Activated CD4-positive, CD25-positive, alpha-beta regulatory T cell treated with anti-CD3 and anti-CD28 coated beads, Interleukin-2, amount 50 U/mL, for 72 hours (primary cell): ENCODE data around the gene RNF10.
"Not testable (repeated sequence)": the region's sequence is repeated elsewhere in the genome, so short reads cannot be mapped to it uniquely, and the experiment has no call there.

Experiments
- DNase-seq: peaks from one replicate; pipeline ENCODE4 v3.0.0; 2021

Gene RNF10

GRCh38 chr12:120529641-120530417 is 4.3 kb upstream of the RNF10 start:
- no peak for DNase-seq

- DNase-seq = not testable (repeated sequence)
These were observed 3.8 kb upstream of the RNF10 start for GRCh38 chr12:120530418-120530761.

GRCh38 chr12:120532701-120533238 is 1.4 kb upstream of the RNF10 start:
- DNase-seq = no peak

DNA sequence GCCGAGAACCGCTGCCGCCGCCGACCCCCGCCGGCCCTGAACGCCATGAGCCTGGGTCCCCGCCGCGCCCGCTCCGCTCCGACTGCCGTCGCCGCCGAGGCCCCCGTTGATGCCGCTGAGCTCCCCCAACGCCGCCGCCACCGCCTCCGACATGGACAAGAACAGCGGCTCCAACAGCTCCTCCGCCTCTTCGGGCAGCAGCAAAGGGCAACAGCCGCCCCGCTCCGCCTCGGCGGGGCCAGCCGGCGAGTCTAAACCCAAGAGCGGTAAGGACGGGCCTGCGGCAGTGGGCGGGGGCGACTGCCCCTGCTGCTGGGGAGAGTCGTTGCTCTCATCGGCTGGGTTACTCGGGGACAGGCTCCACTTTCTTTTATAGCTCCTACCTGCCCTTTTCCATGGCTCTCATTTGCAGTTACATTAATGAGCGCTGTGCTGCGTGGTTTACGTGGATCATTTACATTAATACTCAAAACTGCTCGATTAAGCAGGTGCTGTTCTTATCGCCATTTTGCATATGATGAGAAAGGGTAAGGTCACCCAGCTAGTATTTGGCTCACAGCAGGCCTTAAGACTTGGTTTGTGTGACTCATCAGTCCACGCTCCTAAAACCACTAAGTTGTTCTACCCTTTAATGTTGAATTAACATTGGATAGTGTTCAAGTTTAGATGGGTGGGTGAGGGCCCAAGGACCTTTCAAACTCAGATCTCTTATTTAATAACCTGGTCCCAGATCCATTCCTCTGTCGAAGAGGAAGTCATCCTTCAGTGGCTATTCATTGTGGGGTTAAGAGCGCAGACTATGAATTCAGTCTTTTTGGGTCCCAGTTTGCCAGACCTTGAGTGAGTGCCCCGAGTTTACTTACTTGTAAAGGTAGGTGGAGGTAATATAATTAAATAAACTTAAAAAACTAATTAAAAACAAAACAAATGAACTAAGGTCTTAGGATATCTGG is 823 bp downstream of the RNF10 start:
- peak; percentile 68 for DNase-seq

- no peak for DNase-seq
These were observed 2.1 kb downstream of the RNF10 start for GRCh38 chr12:120536064-120536791.

GRCh38 chr12:120537856-120538220 is 3.7 kb downstream of the RNF10 start:
- no peak for DNase-seq

DNA sequence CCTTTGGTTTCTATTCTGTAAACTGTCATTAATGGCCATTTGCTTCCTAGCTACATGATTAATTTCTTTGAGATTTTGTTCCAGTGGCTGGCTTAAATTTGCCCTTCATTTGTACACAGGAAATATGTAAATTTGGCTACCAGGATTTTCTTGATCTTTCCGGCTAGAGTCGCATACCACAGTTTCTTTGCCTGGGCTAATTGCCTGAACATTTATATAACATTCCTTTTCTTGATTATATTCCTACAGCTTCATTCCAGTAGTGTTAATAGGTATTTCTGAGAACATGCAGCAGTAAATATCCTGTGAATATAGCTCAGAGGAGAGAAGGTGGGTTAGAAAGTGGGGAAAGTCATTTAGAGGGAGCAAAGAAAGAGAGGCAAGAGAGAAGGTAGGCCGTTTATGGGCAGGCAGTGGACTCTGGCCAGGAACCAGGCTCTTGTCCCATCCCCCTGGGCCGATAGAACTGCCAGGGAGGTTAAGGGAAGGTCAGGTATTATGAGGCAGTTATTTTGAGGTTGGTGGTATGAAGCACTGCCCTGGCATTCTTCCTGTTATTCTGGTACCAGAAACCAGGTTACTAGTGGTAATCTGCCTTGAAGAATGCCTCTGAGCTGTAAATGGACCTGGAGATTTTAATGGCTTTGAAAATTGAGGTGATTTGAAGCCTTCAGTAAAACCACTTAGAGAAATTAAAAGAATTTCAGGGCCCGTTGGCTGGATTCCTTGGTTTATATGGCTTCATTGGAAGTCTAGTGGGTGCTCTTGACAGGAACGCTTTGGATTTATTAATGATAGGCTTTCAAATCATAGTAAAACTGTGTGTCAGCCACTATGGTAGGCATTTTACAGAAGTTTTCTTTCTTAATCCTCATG is 4.4 kb downstream of the RNF10 start:
- DNase-seq = no peak

- no peak for DNase-seq
These were observed 5.1 kb downstream of the RNF10 start for GRCh38 chr12:120539303-120539702.

DNA sequence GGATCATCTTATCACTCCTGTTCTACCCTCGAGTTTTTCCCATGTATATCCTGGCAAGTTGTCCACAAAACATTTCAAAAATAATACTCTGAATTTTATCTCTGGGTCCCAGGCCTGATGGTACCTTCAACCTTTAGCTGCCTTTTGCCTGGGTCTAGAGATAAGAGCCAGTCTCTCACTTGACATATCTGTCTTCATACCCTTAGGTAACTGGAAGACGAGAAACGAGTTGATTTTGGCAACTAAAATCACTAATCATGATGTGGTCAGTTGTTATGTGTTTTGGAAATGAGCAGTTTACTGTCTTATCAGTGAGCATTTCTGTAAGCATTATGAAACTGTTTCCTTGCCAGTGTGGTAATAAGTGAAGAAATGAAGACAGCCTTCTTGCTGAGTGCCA is 6.3 kb downstream of the RNF10 start:
- DNase-seq = no peak

DNA sequence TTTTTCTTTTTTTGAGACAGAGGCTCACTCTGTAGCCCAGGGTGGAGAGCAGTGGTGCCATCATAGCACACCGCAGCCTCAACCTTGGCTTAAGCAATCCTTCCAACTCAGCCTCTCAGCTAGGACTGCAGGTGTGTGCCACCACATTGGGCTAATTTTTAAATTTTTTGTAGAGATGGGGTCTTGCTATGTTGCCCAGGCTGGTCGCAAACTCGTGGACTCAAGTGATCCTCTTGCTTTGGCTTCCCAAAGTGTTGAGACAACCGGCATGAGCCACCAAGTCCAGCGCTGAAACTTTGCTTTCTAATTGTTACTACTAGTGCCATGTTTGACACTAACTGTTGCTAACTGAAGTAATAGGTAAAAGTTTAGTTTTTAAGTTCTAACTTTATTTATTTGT is 8.0 kb downstream of the RNF10 start:
- no peak for DNase-seq

DNA sequence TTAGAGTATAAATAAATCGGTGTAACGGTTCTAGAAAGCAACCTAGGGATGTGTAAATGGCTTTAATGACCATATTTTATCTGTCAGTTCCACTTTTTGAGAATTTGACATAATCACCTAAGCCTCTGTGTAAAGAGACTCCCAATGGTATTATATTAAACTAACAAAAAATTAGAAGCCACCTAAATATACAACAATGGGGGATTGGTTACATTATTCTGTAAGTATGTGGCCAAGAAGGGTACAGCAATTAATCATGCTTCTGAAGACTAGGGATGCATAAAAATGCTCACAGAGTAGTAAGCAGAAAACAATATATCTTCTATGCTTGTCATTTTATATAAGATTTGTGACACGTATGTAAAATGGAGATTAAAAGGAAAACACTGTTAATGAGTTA is 10.5 kb downstream of the RNF10 start:
- DNase-seq = no peak

DNA sequence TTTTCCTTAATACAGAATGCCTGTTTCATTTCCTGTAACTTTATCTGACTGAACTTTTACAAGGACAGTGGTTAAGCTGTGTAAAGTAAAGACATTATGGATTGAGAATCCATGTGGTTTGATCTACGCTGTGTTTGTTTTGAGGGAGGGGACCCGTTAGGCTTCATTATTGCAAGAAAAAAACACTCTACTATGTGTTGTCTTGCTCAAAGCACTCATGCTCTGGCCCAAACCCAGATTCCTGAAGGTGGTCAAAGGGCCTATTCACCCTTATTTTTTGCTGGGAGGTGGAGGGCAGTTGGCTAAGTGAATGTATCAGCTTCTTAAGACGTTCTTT is 11.9 kb downstream of the RNF10 start:
- DNase-seq = no peak

GRCh38 chr12:120554678-120555077 is 20.5 kb downstream of the RNF10 start:
- no peak for DNase-seq

- no peak for DNase-seq
These were observed 23.4 kb downstream of the RNF10 start for GRCh38 chr12:120557589-120557988.

GRCh38 chr12:120562906-120563305 is 28.8 kb downstream of the RNF10 start:
- DNase-seq = no peak

DNA sequence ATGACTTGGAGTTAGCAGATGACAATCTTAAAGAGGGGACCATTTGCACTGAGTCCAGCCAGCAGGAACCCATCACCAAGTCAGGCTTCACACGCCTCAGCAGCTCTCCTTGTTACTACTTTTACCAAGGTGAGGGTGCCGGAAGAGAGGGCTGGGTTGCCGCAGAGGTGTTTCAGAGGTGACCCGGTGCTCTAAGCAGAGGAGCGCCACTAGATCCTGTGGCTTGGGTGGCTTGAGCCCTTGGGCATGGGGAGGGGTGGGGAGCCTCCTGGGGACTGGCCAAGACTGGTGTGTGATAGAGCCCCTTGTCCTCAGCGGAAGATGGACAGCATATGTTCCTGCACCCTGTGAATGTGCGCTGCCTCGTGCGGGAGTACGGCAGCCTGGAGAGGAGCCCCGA is 29.3 kb downstream of the RNF10 start:
- no peak for DNase-seq

DNA sequence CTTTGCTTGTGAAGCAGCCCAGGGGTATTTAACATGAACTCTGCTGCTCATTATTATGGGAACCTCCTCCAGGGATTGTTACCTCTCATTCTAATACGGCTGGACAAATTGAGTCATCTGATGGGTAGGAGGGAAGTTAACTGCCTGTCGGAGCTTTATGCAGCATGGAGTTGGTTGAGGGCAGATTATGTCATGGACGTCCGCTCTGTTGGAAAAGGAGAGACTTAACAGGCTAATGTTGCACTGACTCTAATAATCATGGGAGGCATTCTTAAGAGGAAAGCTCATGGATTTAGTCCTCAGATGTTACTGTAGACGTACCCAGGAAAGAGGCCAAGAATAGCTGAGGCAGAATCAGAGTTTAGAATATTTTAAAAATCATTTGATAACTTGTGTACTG is 37.1 kb downstream of the RNF10 start:
- DNase-seq = no peak

DNA sequence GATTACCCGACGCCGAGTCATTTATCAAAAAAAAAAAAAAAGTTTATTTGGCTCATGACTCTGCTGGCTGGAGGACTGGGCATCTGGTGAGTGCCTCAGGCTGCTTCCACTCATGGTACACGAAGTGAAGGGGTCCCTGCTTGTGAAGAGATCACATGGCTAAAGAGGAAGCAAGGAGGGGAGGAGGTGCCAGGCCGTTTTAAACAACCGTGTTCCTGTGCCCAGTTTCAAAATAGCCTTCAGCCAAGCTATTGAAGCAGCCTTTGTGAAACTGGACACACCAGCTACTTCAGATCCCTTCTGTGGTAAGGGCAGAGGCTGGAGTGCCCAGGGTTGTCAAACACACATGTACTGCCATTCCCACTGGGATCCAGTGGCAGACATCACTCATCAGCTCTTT is 39.4 kb downstream of the RNF10 start:
- DNase-seq = no peak

DNA sequence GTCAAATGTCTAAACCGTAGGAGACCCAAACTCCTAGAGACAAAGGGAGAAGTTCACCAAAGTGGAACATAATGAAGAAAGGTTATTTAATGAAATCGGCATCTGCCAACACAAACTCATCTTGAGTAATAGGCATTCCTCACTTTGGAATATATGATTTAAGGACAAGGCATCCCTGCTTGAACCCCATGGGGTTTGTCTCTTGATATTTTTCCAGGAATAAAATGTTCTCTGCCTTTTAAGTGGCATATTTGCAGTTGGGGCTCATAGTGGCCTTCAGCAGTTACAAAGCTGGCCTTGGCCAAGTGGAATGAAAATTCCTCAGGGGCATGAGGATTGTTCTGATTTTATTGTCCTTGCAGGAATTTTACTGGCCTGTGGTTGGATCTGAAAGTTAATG is 40.0 kb downstream of the RNF10 start:
- no peak for DNase-seq

GRCh38 chr12:120579179-120579578 is 45.0 kb downstream of the RNF10 start:
- DNase-seq = no peak

DNA sequence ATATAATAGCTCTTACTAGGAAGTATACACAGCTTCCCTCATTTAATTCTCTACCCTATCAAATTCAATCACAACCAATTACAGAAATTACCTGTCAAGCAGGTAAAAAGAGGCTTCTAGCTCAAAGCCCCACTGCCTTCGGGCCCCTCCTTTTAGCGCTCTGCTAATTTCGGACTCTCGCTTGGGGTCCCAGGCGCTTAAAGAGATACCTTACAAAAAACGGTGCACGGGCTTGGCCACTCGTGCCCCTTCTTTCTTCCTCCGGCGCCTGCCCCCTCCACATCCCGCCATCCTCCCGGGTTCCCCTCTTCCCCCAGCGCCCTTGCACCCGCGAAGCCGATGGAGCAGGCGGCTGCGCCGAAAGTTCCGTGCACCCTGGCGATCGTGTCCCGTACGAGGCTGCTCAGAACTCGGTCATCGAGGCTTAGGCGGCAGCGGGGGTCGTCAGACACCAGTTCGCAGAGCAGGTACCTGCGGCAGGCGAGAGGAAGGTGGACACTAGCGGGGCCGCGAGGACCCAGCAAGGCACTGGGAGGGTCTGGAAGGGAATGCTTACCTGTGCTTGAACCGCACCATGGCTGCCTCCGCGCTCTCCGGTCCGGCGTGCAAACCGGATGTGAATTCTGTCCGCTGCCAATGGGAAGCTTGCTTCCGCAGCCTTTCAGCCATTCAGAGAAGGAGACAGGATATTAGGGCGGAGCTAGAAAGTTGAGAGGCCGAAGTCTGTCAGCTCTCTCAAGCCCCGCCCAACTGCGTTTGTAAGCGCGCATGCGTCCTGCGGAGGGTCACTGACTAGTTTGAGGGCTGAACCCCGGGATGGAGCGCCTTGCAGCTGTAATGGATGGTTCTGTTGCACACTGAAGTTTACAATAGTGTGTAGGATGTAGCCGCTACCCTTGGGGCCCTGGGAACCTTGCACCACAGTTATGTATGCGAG is 46.9 kb downstream of the RNF10 start, which contains the start of gene POP5:
TSS of gene POP5 (minus strand) at position 616 of the 937 bp plus-strand sequence. CDS start at position 576, 40 bp downstream.
- DNase-seq = peak; percentile 93
